Spleen (tissue), 7 donors: ENCODE results near the gene RRAGD.

Source experiments
- POLR2AphosphoS5 ChIP-seq, 3 donors: sonication (generic); formaldehyde crosslinking; IDR thresholded peaks; one replicate each; pipeline ENCODE4 v1.5.1; 2017; ENCODE audit warnings: antibody characterized with exemption in 3 of 3
- TF ChIP-seq, protein P1 (sequence below), 11 experiments: fragments of 200-600 bp in 7 of 11; fragments of 450-650 bp in 4 of 11; sonication (generic) in 4 of 11; IDR thresholded peaks in 8 of 11; conservative IDR thresholded peaks in 3 of 11; 1 replicate in 7 of 11; 2 replicates in 4 of 11; pipeline versions ENCODE4 v1.4.0 to v1.8.0; 2016 to 2021; ENCODE audit warnings: antibody characterized with exemption in 11 of 11, inconsistent platforms in 4 of 11, mild to moderate bottlenecking in 1 of 11
- donor health status: DM: no; HTN: no; CAD: no; lungs with moderate emphysema.
- donor health status: DM: no; HTN: no; CAD: no.
- donor health status: DM: no; HTN: no; CAD: no.

DNA sequence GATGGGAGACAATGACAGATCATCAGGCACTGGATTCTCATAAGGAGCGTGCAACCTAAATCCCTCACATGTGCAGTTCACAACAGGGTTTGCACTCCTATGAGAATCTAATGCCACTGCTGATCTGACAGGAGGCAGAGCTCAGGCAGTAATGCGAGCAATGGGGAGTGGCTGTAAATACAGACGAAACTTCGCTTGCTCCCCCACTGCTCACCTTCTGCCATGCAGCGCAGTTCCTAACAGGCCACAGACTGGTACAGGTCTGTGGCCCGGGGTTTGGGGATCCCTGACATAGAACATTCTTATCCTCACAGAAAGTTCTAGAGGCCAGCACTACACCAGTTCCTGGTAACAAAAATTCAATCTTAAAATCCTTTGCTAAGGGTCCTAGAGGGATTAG is 23.2 kb downstream of the RRAGD start:
- TF ChIP-seq, protein P1, sequence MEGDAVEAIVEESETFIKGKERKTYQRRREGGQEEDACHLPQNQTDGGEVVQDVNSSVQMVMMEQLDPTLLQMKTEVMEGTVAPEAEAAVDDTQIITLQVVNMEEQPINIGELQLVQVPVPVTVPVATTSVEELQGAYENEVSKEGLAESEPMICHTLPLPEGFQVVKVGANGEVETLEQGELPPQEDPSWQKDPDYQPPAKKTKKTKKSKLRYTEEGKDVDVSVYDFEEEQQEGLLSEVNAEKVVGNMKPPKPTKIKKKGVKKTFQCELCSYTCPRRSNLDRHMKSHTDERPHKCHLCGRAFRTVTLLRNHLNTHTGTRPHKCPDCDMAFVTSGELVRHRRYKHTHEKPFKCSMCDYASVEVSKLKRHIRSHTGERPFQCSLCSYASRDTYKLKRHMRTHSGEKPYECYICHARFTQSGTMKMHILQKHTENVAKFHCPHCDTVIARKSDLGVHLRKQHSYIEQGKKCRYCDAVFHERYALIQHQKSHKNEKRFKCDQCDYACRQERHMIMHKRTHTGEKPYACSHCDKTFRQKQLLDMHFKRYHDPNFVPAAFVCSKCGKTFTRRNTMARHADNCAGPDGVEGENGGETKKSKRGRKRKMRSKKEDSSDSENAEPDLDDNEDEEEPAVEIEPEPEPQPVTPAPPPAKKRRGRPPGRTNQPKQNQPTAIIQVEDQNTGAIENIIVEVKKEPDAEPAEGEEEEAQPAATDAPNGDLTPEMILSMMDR (IDR thresholded peaks at IDR 0.05 in 8 of 11, conservative IDR thresholded peaks at IDR 0.05 in 3 of 11), result no peak
- no peak for TF ChIP-seq POLR2AphosphoS5 (IDR thresholded peaks at IDR 0.05)
